Amniotic stem cell (primary cell): ENCODE measurements around the gene NDUFS7.

ENCODE experiments used
- DNase-seq: peaks from one replicate; lab custom pipeline; 2025; lab: John Stamatoyannopoulos, UW

The NDUFS7 gene

DNA sequence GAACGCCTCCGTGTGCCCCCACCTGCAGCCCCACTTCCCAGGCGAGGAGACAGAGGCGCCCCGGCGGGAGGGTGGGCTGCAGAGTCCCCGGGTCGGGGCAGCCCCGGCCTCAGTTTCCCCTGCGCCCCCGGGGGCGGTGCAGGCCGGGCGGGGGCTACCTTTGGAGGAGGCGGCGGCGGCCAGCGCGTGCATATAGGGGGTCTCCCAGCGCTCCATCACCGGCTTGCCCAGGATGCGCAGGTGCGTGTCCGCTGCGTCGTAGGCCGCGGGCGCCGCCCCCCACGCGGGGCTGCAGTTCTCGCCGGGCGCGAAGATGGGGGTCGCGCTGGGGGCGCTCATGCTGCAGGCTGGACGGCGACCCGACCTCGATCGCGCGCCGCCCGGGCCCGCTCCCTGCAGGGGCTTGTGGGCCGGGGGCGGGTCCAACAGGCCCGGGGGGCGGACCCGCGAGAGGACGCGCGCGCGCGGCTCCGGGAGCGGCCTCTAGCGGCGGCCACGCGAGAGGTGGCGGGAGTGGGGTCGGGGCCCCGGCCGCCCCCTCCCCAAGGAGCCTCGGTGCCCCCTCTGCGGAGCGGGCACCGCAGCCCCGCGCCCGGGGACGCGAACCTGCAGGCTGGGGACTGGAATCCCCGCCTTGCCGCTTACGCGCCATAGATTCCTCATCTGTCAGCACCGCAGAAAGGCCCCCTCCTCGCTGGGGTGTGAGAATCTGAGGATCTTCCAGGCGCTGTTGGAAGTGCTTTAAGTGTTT is 17.6 kb downstream of the NDUFS7 start, which contains the start of gene GAMT:
Gene GAMT (minus strand): TSS at position 405 of the 751 bp plus-strand sequence. CDS start 66 bp downstream, at position 339.
- DNase-seq, result peak; percentile 9

DNA sequence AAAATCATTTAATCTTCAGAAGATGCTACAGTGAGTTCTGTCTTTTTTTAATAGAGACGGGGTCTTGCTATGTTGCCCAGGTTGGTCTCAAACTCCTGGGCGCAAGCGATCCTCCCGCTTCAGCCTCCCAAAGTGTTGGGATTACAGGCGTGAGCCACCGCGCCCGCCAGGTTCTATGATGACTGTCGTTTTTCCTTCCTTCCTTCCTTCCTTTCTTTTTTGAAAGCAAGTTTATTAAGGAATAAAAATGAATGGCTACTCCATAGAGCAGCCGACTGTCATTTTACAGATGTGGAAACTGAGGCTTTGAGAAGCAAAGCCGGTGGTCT is 18.1 kb downstream of the NDUFS7 start:
- DNase-seq, result no peak

DNA sequence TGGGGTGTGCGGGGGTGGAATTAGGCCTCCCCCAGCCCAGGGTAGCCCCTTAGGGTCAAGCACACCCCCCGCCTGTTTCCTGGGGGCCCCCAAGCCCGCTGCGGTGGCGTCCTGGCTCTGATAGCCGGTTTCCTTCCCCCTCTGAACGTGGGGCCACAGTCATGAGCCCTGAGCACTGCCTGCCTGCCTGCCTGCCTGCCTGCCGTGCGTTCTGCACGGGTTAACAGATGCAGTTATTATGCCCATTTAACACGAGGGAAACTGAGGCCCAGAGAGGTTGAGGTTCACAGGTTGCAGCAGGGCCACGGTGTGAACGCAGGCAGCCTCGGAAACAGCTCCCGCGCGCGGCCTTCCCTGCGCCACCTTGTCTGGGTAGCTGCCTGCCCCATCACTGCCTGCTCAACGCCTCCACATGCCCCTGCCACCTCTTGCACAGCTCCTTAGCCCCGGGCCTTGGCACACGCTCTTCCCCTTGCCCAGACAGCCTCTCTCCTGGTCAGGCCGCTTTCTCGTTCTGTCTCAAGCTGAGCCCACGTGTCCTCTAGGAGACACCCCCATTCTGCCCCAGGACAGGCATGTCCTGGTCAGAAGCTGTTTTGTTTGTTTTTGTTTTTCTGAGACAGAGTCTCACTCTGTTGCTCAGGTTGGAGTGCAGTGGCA is 18.8 kb downstream of the NDUFS7 start:
- no peak for DNase-seq

DNA sequence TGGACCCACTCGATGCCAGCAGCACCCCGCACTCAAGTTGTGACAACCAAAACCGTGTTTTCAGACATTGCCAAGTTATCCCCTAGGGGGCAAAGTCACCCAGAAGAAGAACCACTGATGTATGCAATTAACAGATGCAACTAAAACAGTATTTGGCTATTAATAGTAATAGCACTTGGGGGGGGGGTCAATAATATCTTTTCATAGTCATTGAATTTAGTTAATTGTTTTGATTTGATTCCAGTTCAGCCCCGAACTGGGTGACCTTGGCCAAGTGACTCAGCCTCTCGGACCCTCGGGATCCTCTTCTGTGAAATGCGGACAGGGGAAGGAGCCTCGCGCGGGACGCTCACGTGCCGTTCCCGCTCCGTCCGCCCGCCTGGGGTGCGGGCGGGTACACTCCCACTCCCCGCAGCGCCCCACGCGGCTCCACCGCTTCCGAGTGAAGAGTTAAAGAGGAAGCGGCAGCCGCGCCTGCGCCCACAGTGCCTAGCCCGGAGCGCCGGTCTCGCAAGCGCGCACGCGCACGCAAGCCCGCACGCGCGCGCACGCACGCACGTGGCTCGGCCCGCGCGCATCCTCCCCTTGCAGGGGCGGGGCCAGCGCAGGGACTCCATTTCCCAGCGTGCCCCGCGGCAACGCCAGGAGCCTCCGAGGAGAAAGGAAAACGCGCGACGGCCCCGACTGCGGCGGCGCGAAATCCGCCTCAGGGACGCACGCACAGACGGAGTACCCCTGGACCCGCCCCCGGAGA is 23.2 kb downstream of the NDUFS7 start:
- DNase-seq, result peak; percentile 98

DNA sequence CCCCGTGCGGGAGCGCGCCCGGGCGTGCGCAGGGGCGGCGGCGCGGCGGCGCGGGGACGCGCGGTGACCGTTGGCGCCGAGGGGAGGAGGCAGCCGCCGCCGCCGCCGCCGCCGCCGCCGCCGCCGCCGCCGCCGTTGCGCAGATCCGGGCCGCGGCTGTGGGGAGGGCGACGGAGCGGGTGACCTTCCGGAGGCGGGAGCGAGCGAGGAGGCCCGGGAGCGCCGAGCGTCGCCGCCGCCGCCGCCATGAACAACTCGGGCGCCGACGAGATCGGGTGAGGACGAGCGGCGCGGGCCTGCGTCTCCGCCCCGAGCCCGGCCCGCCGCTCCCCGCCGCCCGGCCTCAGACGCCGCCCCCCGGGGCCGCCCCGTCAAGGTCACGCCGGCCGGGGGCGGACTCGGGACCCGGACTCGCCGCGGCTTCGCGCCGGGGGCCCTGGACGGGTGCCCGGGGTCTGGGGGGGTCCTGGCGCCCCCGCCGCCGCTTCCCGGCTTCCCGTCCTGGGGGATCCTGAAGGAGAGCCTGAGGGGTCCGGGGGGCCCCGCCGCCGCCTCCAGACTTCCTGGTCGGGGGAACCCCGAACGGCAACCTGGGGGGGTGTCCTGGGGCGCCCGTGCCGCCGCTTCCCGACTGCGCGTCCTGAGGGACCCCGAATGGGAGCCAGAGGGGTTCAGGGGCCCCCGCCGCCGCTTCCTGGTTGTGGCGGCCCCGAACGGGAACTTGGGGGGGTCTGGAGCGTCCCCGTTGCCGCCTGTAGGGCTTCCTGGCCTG is 24.0 kb downstream of the NDUFS7 start, which contains the start of gene DAZAP1:
Gene DAZAP1 (plus strand): TSS at position 59 of the 772 bp plus-strand sequence. CDS start 188 bp downstream, at position 247.
- DNase-seq, result no peak

DNA sequence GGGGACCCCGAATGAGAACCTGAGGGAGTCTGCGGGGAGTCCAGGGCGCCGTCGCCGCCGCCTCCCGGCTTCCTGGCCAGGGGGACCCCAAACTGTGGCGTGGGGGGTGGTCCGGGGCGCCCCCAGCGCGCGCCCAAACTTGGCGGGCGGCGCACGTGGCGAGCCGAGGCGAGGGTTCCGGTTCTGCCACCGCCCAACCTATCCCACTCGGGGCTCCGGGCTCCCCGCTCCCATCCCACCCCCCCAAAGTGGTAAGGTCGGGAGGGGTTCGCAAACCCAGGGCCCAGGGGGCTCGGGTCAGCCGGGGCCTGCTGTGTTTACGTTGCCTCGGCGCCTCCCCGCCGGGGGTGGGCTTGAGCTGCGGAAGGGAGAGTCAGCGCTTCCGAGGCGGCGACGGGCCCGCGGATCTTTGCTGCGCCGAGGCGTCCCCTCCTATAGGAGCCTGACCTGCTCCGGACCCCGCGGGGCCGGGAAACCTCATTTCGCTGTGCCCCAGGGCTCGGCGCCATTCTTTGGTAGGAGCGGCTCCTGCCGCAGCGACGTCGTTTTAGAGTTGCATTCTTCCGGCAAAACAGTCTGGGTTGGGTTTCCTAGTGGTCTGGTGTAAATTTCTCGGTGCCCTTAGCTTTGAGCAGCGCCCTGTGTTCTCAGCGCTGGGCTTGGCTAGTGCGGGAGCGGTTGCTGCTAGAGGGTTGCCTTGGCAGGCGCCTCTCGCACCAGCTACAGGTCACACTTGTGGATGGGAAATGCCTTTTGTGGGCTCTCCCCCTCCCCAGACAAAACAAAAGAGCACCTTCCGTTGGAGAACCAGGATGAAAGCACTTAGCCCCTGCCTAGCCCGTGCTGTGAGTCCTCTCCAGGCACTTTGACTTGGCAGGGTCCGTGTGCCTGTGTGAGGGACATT is 24.8 kb downstream of the NDUFS7 start:
- no peak for DNase-seq

DNA sequence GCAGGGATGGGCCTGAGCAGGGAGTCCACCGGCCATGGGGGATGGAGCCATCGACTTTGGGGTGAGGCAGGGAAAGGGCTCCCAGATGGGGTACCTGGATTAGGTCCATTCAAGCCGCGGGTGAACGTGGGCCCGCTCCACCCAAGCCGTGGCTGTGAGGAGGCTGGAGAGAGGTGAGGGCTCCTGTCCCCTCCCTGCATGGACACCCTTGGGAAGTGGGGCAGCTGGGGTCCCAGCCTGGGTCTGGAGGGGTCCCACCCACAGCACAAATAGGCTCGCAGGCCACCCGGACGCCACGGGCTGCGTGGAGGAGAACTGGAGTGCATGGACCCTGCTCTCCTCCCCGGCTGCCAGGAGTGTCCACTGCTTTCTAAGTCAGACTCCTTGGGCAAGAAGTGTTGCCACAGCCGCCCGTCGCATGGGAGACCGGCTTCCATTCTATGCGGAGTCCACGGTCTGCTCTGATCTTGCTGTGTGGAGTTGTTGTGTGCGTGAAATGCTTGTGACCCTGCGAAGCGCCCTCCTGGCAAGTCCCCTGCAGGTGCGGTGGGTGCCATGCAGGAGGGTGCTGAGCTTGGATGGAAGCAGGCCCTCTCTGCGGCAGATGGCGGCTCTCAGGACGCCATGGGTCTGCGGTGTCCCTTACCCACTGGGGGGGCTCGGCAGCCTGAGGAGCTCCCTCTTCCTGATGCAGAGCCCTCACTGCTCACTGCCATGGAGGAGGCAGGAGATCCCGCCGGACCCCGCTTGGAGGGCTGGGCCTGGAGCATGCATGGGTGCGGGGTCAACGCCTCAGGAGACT is 25.7 kb downstream of the NDUFS7 start:
- no peak for DNase-seq

DNA sequence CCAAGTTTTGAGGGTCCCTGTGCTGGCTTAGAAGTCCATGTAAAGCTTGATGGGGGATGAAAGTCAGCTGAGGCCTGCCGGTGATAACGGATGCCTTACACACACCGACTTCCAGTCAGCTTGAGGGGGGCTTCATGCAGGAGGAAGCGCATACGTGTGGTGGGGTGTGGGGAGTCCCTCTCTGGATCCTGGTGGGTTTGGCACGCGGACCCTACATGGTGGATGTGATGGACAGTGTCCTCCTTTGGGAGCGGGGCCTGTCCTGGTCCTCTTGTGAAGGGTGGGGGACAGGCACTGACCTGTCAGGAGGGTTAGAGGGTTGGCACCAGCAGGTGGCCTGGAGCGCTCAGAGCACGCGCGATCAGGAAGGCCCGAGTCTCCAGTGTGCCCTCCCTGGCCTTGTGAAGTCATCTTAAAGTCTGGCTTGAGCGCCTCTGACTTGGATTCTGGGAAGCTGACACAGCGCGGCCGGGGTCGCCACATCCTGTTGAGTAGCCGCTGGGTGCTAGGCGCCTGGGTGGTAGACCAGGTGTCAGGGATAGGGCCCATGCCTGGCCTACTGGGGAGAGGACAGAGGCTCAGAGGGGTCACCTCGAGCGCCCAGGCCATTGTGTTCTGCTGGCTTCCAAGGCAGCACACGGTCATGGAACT is 26.6 kb downstream of the NDUFS7 start:
- DNase-seq, result no peak

DNA sequence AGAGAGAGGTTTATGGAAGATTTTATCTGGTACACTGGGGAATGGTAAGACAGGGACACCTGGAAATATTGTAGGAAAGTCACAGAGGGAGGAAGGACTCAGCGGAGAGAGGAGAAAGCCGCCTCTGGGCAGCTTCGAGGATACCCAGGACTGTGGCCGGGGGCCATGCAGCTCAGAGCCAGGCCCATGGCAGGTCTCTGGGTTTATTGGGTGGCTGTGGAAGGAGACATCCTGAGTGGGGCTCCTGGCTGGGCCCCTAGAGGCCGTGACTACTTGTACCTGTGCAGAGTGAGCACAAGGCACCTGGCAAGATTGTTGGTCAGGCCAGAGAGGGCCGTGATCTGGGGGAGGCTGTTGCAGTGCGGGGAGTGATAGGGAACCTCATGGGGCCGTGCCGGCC is 27.1 kb downstream of the NDUFS7 start:
- no peak for DNase-seq

DNA sequence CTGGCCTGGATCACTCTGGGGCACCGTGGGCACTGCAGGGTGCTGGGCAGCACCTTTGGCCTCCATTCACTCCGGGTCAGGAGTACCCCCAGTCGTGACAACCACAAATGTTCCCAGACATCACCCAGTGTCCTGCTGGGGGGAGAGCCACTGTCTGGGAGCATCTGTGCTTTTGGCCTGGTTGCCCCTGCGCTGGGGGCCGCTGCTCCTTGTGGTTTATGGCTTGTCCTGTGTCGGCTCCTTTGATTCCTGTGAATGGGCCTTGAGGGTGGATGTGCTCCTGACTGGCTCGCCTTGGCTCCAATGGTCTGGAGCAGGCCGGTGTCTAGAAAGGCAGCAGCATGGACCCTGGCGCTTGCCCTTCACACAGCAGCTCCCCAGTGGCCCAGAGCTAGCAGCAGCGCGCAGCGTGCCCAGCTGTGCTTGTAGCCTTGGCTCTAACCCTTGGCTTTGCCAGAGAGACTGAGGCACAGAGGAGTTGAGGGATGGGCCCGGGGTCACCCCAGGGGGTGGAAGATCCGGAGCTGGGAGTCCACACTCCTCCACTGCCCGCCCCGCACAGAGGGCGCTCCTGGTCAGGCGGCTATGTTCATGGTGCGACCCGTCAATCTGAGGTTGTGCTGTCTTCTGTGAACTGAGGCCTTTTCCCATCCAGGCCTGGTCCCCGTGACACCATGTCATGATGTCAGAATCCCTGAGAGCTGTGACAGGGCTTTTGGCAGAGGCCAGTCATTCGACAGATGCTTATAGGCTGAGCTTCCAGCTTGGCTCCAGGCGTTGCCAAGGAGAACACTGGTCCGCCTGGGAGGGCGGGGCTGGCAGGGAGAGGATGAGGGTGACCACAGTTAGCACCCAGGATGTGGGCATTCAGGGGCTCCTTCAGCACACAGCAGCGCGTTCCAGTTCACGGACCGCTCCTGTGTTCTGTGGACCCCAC is 27.8 kb downstream of the NDUFS7 start:
- no peak for DNase-seq

DNA sequence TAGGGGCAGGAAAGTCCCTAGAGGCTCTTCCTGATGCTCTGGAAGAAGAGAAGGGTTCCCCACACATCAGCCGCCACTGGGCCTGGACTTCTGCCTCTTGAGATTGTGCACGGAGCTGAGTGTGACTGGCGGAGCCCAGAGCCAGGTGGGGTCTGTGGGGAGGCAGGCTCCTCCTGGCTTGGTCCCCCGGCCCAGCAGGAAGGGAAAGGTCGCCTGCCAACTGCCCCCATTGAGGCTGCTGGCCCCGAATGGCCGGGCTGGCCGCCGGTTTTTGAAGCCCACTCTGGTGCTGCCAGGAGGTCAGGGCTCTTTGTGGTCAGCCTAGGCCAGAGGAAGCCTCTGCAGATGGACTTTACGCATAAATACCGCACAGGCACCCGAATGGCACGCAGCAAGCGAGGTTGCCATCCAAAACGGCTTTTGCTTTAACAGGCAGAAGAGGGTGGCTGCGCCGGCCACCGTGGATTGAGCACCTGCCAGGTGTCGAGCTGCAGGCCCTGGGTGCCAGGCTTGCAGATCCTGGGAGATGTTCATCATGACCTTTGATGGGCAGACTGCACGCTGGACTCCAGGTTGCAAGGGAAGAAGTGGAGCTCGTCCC is 28.7 kb downstream of the NDUFS7 start:
- DNase-seq, result no peak

DNA sequence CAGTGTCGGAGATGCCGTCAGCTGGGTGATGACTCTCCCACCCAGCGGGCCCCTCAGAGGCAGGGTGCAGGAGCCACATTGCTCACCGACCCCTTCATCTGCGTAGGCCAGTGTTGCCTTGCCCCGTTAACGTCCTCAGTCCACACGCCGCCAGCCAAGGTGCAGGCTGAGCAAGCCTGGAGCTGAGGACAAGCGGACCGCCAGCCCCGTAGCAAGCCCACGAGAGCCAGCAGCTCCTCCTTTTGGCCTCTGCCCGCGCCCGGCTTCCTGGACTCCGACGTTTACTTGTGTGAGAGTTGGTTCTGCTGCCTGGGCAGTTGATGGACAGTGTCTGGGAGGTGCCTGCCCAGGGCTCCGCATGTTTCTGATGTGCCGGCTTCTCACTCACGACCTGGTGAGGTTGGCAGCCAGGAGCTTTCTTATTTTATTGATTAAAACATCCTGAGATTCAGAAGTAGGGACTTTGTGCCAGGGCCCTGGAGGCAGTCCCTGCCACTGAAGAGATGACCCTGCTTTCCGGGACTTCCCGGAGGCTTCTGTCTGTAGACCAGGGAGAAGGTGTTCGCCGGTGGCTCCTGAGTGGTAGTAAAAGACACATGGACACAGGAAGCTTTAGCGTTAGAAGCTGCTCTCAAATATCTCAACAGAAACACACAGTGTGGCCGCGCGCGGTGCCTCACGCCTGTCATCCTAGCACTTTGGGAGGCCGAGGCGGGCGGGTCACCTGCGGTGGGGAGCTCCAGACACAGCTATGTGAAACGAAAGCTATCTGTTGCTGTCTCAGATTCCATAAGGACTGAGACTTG is 29.5 kb downstream of the NDUFS7 start:
- DNase-seq, result no peak

DNA sequence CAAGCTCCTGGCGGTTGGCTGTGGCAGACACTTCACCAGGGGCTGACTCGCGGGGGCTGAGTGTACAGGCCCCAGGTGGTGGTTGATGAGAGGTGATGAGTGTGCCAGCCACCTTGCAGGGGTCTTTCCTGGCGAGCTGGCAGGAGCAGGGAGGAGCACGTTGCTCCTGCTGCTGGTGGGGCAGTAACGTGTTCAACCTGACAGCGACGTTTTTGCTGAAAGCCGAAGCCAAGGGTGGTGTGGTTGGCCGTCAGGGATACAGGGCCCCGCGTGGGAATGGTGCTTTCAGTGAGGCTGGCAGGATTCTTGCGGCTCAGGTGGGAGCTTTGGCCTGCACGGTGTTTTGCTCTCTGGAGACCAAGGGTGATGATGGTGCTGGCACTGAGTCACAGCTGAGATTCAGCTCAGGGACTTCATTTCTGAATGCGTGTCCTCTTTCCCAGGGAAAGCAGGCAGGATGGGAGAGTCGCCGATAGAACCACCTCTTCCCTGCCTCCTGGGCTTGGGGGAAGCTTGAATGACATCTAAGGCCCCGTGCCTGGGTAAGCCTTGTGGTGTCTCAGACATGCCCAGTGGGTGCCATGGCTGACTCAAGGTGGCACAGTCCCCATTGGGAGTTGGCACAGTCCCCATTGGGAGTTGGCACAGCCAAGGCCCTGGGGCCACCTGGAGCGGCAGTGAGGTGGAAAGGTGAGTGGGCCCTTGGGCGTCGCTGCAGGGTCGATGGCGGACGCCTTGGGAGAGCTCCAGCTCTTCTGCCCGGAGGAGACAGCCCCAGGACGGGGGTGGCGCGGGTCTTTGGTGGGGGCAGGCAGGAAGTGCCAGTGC is 32.5 kb downstream of the NDUFS7 start:
- no peak for DNase-seq

DNA sequence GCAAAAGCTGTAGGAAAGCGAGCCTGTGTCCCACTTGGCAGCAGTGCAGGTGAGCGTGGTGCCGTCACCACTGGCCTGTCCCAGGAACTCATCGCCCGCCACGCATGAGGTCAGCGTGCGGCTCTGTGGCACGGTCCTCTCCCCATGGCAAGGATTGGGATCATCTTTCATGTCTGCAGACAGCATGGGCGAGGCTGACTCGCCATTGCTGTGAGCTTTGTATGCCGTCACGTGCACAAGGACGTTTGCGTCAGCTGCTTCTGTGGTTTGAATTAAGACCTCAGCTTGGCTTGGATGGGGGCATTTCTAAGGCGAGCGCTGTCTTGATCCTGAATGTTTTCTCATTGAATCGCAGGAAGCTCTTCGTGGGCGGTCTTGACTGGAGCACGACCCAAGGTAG is 33.4 kb downstream of the NDUFS7 start:
- no peak for DNase-seq

DNA sequence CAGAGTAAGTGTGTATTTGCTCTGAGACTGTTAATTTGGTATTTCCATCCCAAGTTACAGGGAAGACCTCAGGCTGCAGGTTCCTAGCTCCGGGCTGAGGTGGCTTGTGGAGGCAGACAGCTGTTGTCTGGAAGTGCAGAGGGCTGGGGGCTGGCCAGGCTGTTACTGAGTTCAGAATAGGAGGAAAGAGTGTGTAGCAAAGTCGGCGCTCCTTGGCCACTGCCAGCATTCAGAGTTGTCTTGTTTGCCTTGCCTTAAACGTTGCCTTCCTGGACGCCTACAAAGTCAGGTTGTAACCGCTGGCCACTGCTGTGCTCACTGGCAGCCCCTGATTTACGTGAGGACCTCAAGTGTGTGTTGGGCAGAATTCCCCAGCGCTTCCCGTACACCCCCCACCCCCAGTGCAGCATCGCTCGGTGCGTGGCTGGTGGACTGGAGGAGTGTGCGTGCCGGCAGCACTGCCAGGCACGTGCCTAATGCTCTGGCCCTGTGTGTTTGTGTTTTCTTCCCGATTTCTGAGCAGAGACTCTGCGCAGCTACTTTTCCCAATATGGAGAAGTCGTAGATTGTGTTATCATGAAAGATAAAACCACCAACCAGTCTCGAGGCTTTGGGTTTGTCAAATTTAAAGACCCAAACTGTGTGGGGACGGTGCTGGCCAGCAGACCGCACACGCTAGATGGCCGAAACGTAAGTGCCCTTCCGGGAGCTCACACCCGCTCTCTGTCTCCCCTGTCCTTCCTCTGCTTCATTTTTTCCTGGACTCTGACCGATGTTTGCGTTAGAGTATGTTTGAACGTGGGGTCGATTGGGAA is 34.2 kb downstream of the NDUFS7 start:
- no peak for DNase-seq

DNA sequence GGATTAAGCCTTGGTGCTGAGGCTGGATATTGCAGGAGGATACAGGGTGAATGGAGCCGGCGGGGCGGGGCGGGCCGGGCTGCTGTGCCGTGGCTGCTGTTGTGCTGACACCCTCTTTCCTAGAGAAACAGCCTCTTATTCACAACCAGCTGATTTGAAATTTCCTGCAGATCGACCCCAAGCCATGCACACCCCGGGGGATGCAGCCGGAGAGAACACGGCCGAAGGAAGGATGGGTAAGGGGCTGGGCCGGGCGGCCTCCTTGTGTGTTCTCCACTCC is 34.7 kb downstream of the NDUFS7 start:
- DNase-seq, result no peak
